HG03575 (cell line): ENCODE measurements around the gene MEIOSIN.
"Not testable (repeated sequence)": the region's sequence is repeated elsewhere in the genome, so short reads cannot be mapped to it uniquely, and the experiment has no call there.

Source experiments
- ATAC-seq: cut with Tn5 transposase; IDR thresholded peaks from one replicate; pipeline ENCODE4 v1.9.1; 2021; ENCODE audit not compliant: unreplicated experiment, insufficient number of reproducible peaks, low FRiP score; ENCODE audit errors: extremely low read depth

Gene MEIOSIN, protein sequence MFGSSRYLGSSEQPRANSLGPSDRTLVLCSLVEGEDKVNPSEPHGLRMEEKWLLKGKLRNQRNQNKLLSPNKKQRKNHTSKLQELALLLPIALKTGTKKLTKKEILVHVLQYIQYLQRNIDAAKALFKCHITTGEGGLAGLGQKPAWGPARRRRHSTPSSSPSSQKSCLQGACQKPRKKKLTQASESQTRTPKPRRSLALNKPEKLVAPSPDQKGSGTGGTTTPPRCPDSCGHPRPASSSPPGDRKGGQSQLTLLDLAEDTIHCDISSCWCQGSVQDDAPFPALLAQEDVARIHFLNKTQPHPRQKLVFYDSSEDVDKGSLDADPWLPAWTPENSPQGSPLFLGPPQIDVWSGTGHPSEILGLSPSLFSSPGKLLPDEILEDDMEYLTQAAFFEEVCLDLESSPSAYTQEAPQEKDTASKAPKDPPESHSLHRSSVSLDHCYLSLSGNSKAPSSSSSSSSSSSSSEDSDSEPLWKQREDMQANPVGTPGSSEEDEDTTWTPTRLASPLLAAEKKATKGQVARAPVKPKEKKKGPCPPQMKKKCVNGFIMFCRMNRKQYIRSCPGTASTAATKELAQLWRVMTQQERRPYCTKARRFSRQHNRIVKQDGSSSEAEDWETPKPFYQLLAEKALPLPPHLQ

GRCh38 chr19:45733160-45733810, at the start of gene MEIOSIN:
MEIOSIN (plus strand) TSS chr19:45733439; CDS start chr19:45735377, 1,938 bp downstream.
- ATAC-seq, result no peak

DNA sequence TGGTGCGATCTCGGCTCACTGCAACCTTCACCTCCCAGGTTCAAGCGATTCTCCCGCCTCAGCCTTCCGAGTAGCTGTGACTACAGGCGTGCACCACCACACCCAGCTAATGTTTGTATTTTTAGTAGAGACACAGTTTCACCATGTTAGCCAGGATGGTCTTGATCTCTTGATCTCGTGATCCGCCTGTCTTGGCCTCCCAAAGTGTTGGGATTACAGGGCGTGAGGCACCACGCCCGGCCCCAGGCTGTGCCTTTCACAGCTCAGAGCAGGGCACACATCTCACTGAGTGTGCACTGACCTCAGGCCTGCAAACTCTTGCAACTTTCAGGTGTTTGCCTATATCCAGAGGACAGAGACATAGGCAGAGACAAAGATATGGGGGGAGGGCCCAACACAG, 48.2 kb upstream of the MEIOSIN start:
- ATAC-seq, result not testable (repeated sequence)

DNA sequence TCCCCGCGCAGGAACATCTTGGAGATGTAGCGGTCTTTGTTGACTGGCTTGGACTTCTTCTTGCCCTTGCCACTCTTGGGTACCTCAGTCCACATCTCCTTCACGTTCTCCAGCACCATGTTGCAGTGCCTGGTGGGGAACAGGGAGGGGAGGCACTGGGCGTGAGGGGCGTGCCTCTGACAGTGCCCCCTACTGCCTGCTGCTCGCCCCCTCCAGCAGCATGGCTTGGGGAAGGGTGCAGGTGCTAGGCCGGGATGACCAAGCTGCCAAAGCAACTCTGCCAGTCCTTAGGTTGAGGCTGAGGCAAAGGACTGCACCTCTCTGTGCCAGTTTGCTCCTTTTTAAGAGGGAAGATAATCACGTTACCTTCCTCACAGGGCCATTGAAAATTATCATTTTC, 45.6 kb upstream of the MEIOSIN start:
- no peak for ATAC-seq

DNA sequence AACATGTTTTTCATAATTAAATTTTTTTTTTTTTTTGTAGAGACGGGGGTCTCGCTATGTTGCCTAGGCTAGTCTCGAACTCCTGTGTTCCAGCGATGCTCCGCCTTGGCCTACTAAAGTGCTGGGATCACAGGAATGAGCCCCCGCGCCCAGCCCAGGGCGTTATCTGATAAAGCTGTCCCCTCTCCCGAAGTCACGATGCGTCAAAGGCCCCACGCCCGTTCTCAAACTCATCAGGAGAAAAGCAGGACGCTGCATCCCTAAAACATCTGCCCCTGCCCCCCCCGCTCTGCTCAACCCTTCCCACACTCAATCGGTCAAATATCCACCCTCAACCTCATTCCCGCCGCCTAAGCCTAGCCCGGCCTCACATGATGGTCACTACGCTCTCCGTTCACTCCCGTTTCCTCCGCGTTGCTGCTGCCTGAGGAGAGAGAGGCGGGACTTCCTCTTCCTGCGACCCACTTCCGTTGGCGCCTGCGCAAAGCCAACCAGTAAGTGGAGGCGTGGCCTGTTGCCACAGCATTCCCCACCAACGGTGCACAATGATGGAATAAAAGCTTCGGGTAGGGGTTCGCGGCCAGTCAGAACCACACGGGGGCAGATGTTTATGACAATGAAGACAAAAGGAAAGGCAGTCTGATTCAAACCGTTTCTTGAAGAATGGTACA, 41.6 kb upstream of the MEIOSIN start, which contains the start of gene SNRPD2:
TSS of gene SNRPD2 (minus strand) at position 438 of the 671 bp plus-strand sequence. CDS start at position 373, 65 bp downstream.
- ATAC-seq, result peak; percentile 23

DNA sequence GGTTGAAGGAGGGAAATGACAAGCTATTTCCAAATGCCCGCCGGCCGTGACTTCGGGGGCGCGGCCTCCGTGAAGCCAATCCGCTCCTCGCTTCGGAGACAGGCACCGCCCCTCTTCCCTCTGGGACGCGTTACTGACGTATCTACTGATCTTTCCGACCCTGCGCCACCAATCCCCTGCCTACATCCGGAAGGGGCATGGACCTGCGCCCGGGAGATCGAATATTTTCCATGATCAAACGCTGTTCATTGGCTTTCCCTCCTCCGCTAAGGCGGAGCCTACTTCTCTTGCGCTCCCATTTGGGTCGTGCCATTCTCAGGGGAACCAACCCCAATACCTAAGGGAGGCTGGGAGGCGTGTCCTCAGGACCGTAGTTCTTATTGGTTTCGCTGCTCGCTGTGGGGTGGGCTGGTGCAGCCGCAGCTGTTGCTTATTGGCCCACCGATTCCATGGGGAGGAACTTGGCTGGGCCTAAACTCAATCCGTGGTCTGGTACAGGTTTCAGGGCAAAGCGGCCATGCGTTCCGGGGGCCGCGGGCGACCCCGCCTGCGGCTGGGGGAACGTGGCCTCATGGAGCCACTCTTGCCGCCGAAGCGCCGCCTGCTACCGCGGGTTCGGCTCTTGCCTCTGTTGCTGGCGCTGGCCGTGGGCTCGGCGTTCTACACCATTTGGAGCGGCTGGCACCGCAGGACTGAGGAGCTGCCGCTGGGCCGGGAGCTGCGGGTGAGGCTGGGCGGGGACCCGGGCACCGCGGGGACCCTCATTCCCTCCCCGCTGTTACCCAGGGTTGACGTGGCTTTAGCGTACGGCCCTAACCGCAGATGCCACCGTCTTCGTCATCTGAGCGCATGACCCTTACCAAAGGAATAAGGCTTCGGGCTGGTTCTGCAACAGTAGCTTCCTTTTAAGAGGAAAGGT, 40.8 kb upstream of the MEIOSIN start, which contains the start of gene QPCTL:
TSS of gene QPCTL (plus strand) at position 480 of the 919 bp plus-strand sequence. CDS start at position 518, 38 bp downstream.
- peak; percentile 72 for ATAC-seq

GRCh38 chr19:45693106-45693788, 40.0 kb upstream of the MEIOSIN start:
- ATAC-seq, result no peak

DNA sequence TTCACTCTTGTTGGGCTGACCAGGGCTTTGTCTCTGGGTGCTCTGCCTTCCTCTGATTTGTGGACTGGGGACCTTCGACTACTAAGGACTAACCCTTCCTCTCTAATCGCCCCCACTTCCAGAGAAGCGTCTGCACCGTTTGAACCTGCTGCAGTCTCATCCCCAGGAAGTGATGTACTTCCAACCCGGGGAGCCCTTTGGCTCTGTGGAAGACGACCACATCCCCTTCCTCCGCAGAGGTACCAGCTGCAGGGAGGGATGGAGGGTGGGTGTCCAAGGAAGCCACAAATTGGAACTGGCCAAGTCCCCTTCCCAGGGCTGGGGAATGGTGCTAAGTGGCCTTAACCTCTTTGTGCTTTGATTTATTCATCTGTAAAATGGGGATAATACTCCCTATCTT, 31.6 kb upstream of the MEIOSIN start:
- no peak for ATAC-seq

GRCh38 chr19:45705115-45705514, 28.1 kb upstream of the MEIOSIN start:
- ATAC-seq, result no peak

- no peak for ATAC-seq
Measured at GRCh38 chr19:45705710-45706415, 27.4 kb upstream of the MEIOSIN start.

DNA sequence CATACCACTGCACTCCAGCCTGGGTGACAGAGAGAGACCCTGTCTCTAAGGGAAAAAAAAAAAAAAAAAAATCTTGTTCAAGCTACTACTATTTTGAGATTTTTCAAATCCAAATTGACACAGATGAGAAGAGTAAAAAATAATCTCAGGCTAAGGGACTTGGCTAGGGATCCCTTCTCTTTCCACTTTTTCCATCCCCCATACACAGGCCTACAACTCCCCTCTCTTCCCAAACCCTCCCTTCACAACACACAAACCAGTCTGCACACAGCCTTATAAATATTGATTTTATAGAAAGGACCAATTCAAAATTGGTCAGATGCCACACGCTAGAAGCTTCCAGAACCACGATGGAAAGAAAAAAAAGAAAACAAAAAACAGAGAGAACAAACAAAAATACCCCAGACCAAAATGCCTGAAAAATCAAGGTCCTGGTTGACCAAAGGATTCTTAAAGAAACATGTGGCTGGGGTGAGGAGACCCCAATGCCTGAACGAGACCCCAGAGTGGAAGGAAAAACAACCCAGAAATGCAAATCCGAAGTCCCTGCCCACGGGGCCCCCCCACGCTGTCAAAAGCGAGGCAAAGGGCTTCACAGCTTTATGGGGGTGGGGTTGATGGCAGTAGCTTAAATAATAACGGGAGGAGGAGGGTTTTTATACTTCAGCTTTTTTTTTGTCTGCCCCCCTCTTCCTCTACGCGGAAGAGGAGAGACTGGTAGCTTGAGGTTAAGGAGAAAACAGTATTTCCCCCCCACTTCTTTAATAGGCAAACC, 22.7 kb upstream of the MEIOSIN start:
- ATAC-seq, result no peak

GRCh38 chr19:45711851-45712698, 21.2 kb upstream of the MEIOSIN start:
- ATAC-seq, result no peak

DNA sequence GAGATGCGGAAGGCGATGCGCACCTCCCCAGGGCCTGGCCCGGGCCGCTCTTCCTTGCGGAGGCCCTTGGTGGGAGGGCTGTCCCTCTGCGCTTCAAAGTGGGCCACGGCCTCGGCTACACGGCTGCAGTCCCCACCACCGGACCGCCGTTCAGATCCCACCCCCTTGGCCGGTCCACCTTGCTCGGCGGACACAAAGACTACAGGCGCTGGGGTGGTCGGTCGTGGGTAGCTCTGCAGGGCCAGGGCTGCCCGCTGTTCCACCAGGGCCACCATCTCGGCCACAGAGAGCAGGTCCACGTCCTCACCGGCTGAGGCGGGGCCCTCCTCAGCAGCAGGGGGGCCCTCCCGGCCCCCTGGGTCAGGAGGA, 20.6 kb upstream of the MEIOSIN start:
- no peak for ATAC-seq

GRCh38 chr19:45713141-45713540, 20.1 kb upstream of the MEIOSIN start:
- no peak for ATAC-seq

- no peak for ATAC-seq
Measured at GRCh38 chr19:45715139-45715538, 18.1 kb upstream of the MEIOSIN start.

DNA sequence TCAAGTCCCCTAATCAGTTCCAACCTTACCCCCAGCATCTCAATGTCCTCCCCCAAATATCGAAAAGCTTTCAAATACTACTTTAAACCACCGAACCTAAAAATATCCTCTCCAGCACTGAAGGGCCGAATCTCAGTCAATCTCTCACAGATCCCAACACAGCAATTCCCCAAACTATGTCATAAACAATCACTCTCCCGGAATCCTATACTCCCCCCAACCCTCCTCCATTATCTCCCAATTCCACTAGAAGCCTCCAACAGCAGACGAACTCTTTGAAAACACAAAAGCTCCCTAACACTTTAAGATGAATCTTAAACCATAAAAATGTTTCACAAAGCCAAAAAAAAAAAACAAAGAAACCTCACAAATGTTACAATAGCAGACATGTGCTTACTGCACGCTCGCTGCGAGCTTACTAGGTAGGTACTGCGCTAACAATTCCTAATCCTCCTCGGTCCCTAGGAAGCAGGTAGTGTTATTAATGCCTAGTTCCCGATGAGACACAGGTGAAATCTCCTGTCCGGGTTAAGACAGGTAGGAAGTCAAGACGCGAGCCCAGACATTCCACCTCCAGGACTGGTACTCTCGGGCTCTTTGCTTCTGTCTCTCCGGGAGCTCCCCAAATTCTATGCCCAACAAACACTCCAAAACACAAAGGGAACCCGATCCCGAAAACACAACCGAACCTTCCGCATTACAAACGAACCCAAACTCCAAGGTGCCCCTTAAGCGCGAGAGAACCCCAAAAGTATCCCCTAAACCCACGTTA, 16.7 kb upstream of the MEIOSIN start:
- no peak for ATAC-seq
